ENCODE results near the gene PITHD1.
"Not testable (repeated sequence)": the region's sequence is repeated elsewhere in the genome, so short reads cannot be mapped to it uniquely, and the experiment has no call there.

PITHD1 gene

DNA sequence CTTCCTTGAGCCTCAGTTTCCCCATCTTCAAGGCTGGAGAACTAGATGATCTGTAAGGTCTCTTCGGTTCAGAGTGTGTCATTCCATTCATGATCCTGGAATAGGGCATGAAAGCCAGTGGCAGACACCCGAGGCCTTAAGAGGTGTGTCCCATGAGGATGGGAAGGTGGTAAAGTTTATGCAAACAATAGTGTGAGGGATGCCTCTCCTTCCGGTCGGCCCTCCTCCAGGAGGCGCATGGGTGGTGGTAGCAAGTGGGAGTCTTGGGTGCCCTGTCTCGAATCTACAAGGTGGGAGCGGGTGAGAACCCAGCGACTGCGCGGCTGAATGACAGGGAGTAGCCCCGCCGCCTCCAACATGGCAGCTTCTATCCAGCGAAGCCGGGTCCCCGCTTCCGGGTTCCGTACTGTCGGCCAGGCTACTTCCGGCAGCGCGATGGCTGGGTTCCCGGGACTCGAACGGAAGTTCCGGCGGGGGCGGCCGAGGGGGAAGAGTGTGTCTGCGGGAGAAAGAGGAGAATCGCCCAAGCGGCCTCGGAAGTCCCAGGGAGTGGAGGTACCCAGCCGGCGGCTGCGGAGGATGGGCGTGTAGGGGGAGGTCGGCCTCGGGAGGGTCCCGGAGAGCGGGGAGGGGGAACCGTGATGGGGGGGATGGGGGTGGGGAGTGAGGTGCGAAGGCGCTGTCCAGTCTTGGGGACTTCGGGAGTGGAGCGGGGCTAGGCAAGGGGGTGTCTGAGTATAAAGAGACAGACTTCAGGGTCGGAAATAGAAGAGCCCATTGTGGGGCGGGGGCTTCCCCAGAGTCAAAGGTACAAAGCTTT lies 12.7 kb downstream of the PITHD1 start, which contains the start of gene LYPLA2:
TSS of gene LYPLA2 (plus strand) at position 450 of the 820 bp plus-strand sequence. CDS start 1,538 bp downstream, outside the sequence.
- CTCF ChIA-PET: interaction anchor here (1.5 to 1.6 kb wide), 2 partner anchors 20 to 126 kb away, joined by 4 to 6 read pairs; no protein-coding TSS in a partner anchor

DNA sequence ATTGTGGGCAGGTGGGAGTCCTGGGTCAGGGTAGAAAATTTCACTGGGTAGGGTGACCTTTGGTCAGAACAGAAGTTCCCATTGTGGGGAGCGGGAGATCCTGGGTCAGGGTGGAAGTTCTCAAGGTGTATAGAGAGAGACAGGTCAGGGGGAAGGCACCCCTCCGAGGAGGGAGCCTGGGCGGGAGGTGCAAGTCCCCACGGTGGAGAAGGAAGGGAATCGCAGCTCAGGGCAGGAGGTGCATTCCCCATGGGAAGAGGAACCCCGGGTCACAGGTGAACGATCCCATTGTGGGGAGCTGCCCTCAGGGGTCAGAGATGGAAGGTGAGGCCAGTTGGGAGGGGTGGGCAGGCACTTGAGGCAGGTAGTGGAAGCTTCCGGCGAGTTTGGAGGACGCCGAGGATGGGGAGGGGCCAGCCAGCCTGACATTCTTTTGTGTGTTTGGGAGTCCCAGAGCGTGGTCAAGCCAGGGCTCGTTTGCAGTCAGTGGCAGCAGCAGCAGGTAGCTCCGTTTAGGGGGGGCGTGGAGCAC lies 13.4 kb downstream of the PITHD1 start:
- Mint-ChIP-seq H3K4me1 (peaks cover 33% of the 10 kb centered on the region), H3K27me3 (no peaks in the 10 kb centered on the region), H3K27ac (peak overlapping the region; percentile 91), H3K9me3 (no peaks in the 10 kb centered on the region), H3K4me3 (peak overlapping the region; percentile 86), H3K36me3 (peaks cover 26% of the 10 kb centered on the region)
- CTCF ChIA-PET: interaction anchor here (1.5 to 1.6 kb wide), 2 partner anchors 20 to 125 kb away, joined by 4 to 6 read pairs; no protein-coding TSS in a partner anchor
- DNase-seq: peak; percentile 63

More for the DNA sequence above, 12.7 kb downstream of the PITHD1 start, which contains the start of gene LYPLA2:
- peak within 1 kb of the TSS; percentile 91 for H3K27ac Mint-ChIP-seq
- peaks cover 31% of the 10 kb centered on the region for H3K36me3 Mint-ChIP-seq
- H3K4me3 Mint-ChIP-seq: peak within 1 kb of the TSS; percentile 86
- H3K9me3 Mint-ChIP-seq: no peaks in the 10 kb centered on the region
- DNase-seq: peak; percentile 93
- peaks cover 33% of the 10 kb centered on the region for H3K4me1 Mint-ChIP-seq
- no peaks in the 10 kb centered on the region for H3K27me3 Mint-ChIP-seq

DNA sequence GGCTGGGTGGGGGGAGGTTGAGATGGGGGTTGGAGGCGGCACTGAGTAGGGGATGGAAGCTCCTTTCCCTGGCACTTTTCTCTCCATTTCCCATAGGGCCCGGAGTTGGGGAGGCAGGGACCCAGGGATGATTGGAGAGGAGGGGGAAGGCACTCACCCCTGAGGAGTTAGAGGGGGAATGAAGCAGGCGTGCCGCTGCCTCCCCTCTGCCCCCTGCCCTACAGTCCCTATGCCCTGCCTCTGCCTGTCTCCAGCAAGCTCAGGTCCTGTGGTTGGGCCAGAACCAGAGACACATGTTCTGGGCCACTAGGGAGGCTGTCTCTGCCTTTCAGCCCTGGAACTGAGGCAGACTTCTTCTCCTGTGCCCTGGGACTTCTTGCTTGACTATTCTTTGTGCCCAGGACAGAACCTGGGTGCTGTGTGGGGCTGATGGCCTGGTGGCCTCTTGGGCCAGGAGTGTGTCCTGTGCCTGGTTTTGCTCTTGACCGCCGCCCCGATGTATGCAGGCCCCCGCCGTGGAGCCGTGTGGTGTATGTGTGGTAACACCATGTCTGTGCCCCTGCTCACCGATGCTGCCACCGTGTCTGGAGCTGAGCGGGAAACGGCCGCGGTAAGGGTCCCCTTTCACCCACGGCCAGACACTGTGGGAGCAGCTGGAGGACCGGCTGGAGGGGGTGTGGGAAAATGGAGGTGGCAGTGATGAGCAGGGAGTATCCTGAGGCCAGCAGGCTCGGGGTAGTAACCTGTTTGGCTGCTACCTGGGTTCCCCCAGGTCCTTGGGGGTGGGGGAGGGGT lies 14.1 kb downstream of the PITHD1 start:
- H3K9me3 Mint-ChIP-seq: no peaks in the 10 kb centered on the region
- peaks cover 33% of the 10 kb centered on the region for H3K4me1 Mint-ChIP-seq

DNA sequence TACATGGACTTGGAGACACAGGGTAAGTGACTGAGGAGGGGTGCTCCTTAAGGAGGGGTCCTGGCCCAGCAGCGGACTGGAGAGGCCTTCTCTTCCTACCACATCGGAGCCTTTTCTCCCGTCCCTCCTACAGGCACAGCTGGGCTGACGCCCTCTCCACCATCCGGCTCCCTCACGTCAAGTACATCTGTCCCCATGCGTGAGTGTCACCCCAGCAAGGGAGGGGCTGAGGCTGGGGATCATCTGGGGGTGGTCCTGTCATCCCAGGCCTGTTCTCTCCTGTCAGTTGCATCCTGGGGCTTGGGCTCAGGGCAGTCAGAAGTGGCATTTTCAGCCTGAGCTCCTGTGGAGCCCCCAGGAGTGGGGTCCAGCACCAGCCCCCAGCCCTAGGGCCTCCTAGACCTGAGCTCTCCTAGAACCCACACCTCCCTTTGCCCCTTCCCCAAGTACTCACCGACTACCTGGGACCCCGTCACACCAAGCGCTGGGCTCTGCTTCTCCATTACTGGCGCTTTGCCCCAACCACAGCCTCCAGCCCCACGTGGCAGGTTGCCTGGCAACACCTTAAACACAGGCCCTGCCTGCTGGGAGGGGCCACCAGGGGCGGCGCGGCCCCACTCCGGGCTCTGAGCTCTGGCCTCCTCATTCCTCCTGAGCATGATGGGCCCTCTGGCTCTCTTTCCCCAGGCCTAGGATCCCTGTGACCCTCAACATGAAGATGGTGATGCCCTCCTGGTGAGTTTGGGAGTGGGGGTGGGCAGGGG lies 15.0 kb downstream of the PITHD1 start:
- H3K9me3 Mint-ChIP-seq: no peaks in the 10 kb centered on the region
- no peak for DNase-seq
- peaks cover 33% of the 10 kb centered on the region for H3K4me1 Mint-ChIP-seq
- peaks cover 21% of the 10 kb centered on the region for H3K36me3 Mint-ChIP-seq
- CTCF ChIA-PET: interaction anchor here (1.9 kb wide), 1 partner anchor 21 kb away, joined by 5 read pairs; no protein-coding TSS in a partner anchor
- H3K4me3 Mint-ChIP-seq: no peak overlapping the region
- no peak overlapping the region for H3K27ac Mint-ChIP-seq
- H3K27me3 Mint-ChIP-seq: no peaks in the 10 kb centered on the region

More for the DNA sequence above, 14.1 kb downstream of the PITHD1 start:
- Mint-ChIP-seq H3K27ac (peak overlapping the region; percentile 49), H3K27me3 (no peaks in the 10 kb centered on the region), H3K4me3 (peak overlapping the region; percentile 86), H3K36me3 (peaks cover 25% of the 10 kb centered on the region)
- no peak for DNase-seq
- CTCF ChIA-PET: interaction anchor here (1.5 to 1.6 kb wide), 2 partner anchors 19 to 125 kb away, joined by 4 to 6 read pairs; no protein-coding TSS in a partner anchor

DNA sequence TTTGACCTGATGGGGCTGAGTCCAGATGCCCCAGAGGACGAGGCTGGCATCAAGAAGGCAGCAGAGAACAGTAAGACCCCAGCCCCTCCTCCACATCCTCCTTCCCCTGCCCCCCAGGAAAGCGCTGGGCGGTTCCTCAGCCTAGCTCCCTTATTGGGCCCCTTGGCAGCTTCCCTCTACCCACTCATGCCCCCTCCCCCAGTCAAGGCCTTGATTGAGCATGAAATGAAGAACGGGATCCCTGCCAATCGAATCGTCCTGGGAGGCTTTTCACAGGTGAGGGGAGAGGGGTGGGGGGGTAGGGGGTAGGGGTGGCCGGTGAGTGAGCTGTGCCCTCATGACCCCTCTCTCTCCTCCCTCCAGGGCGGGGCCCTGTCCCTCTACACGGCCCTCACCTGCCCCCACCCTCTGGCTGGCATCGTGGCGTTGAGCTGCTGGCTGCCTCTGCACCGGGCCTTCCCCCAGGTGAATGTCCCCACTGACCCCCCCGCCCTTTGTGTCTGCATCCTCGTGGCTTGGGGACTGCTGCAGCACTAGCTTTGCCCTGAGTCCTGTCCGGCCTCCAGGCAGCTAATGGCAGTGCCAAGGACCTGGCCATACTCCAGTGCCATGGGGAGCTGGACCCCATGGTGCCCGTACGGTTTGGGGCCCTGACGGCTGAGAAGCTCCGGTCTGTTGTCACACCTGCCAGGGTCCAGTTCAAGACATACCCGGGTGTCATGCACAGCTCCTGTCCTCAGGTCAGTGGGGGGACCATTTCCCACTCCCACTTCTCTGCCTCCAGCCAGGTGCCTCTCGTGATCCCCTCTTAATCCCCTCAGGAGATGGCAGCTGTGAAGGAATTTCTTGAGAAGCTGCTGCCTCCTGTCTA lies 15.9 kb downstream of the PITHD1 start:
- peak overlapping the region; percentile 65 for H3K27ac Mint-ChIP-seq
- CTCF ChIA-PET: interaction anchor here (1.9 kb wide), 1 partner anchor 22 kb away, joined by 5 read pairs; no protein-coding TSS in a partner anchor
- H3K4me1 Mint-ChIP-seq: peaks cover 40% of the 10 kb centered on the region
- no peaks in the 10 kb centered on the region for H3K9me3 Mint-ChIP-seq
- H3K27me3 Mint-ChIP-seq: no peaks in the 10 kb centered on the region
- no peak for DNase-seq
- no peak overlapping the region for H3K4me3 Mint-ChIP-seq
- H3K36me3 Mint-ChIP-seq: peaks cover 26% of the 10 kb centered on the region

DNA sequence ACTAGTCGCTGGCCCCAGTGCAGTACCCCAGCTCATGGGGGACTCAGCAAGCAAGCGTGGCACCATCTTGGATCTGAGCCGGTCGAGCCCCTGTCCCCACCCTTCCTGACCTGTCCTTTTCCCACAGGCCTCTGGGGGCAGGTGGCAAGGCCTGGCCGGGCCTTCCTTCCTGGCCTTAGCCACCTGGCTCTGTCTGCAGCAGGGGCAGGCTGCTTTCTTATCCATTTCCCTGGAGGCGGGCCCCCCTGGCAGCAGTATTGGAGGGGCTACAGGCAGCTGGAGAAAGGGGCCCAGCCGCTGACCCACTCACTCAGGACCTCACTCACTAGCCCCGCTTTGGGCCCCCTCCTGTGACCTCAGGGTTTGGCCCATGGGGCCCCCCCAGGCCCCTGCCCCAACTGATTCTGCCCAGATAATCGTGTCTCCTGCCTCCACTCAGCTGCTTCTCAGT lies 16.5 kb downstream of the PITHD1 start:
- Mint-ChIP-seq H3K4me1 (peaks cover 43% of the 10 kb centered on the region), H3K36me3 (peaks cover 26% of the 10 kb centered on the region), H3K27ac (peak overlapping the region; percentile 65)
- not testable (repeated sequence) for H3K4me3 Mint-ChIP-seq, H3K9me3 Mint-ChIP-seq, DNase-seq, H3K27me3 Mint-ChIP-seq
- CTCF ChIA-PET: interaction anchor here (1.9 kb wide), 1 partner anchor 23 kb away, joined by 5 read pairs; no protein-coding TSS in a partner anchor

DNA sequence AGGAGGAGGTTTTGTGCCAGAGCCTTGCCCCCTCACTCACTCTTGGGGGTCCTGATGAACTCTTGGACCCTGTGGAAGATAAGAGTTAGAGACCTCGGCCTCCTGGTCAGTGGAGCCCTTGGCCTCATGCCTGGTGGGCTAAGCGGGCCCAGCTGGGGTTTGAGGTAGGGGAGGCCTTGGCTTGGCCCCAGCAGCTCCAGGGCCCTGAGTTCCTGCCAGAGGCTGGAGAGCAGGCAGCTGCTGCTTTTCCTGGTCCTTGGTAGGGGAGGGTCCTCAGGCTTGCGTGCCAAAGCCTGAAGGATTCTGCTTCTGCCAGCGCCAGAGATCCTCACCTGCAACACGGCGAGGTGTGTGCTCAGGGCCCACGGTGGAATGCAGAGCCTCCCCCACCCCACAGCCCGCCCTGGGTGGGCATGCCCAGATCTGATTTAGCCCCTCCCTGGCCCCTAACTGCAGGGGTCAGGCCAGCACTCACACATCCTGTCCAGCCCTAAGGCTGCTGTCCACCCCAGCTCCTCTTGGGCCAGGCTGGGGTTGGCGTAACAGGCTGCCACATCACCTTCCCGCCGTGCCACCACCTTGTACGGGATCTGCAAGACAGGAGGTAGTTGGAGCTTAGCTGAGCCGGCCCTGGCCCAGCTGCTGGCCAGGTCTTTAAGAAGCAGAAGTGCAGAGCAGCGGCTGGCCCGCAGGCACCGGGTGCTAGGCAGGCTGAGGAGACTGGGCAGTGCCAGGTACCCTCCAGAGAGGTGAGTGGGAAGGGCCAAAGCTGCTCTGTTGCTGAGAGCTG lies 17.7 kb downstream of the PITHD1 start:
- Mint-ChIP-seq H3K4me1 (peaks cover 38% of the 10 kb centered on the region), H3K27ac (no peak overlapping the region), H3K27me3 (no peaks in the 10 kb centered on the region), H3K4me3 (no peak overlapping the region), H3K9me3 (no peaks in the 10 kb centered on the region), H3K36me3 (peaks cover 24% of the 10 kb centered on the region)
- CTCF ChIA-PET: interaction anchor here (2.9 kb wide), 1 partner anchor 15 kb away, joined by 8 read pairs; no protein-coding TSS in a partner anchor
- no peak for DNase-seq

DNA sequence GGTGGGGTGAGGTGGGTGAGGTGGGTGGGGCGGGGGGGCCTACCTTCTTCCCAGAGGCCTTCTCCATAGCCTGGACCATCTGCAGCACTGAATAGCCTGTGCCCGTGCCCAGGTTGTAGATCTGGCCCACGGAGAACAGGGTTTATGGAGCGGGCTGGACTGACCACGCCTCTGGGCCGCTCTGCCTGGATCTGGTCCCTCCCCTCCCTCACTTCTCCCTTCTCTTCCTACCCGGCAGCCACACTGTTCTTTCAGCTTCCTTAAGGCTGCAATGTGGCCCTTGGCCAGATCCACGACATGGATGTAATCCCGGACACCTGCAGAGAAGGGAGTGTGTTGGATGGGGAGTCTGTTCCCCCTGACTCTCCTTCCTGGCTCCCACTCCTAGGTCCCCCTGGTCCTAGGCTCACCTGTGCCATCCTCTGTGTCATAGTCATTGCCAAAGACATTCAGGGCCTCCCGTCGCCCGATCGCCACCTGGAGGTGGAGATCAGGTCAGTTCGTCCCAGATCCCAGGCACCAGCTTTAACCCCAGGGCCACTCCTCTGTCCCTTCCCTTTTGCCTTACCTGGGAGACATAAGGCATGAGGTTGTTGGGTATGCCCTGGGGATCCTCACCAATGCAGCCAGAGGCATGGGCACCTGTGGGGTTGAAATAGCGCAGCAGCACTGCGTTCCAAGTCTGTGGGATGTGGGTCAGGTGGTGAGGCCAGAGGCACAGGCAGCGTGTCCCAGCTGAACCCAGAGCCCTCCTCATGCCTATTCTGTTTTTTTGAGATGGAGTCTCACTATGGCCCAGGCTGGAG lies 18.5 kb downstream of the PITHD1 start:
- Mint-ChIP-seq H3K9me3 (no peaks in the 10 kb centered on the region), H3K4me3 (no peak overlapping the region), H3K27me3 (no peaks in the 10 kb centered on the region), H3K27ac (peak overlapping the region; percentile 45), H3K4me1 (peaks cover 35% of the 10 kb centered on the region), H3K36me3 (peaks cover 25% of the 10 kb centered on the region)
- CTCF ChIA-PET: interaction anchor here (1.6 to 2.9 kb wide), 4 partner anchors 10 to 25 kb away, joined by 3 to 15 read pairs (median 8); no protein-coding TSS in a partner anchor
- DNase-seq: no peak

DNA sequence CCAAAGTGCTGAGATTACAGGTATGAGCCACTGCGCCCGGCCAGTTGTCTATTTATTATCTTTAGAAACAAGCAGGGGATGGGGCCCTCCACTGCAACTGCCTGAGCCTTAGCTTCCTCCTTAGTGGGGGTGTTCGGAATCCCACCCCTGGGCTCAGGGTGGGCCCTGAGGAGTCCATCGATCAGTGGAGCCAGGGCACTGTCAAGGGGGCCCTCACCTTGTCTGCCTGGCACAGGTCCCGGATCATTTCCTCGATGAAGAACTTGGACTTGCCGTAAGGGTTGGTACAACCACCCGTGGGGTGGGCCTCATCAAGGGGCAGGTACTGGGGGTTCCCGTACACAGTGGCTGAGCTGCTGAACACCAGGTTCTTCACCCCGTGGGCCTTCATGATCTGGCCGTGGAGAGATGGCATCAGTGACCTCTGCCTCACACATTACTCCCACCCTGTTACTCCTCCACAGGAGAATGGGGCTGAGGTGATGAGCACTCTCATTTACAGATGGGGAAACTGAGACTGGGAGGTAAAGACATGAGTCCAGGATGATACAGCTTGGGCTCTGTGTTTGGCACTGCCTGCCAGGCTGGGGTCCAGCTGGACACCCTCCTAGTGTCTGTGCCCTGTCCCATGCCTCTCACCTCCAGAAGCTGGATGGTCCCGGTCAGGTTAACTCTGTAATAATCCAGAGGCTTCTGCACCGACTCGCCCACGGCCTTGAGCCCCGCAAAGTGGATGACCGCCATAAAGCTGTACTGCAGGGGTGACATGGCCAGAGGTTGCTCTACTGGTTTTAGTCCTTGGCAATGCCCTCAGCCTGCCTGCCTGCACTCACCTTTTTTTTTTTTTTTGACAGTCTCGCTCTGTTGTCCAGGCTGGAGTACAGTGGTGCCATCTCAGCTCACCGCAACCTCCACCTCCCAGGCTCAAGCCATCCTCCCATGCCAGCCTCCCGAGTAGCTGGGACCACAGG lies 19.5 kb downstream of the PITHD1 start:
- no peak for DNase-seq
- Mint-ChIP-seq H3K9me3 (no peaks in the 10 kb centered on the region), H3K36me3 (peaks cover 25% of the 10 kb centered on the region), H3K4me3 (no peak overlapping the region), H3K27ac (peak overlapping the region; percentile 24), H3K4me1 (peaks cover 30% of the 10 kb centered on the region), H3K27me3 (no peaks in the 10 kb centered on the region)
- CTCF ChIA-PET: interaction anchor here (0.6 to 2.9 kb wide), 6 partner anchors 9 to 105 kb away, joined by 3 to 15 read pairs (median 5); no protein-coding TSS in a partner anchor

DNA sequence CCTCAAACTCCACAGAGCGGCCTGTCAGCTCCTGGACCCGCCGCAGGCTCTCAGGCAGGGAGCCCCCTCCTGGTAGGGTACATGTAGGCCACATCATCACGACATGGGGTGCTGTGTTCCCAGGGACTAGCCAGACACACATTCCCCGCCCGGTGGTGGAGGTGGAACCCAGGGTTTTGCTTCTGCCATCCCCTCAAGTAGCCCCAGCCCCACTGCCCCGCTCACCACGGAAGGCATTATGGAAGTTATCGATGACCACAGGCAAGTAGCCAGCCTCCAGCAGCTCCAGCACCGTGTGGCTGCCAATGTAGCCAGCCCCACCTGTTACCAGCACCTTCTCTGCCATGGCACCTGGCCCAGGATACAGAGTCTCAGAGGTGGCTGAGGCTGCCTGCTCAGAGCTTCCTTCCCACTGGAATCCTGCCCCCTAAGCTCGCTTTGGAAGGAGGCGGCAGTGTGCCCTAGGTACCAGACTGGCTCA lies 20.5 kb downstream of the PITHD1 start:
- Mint-ChIP-seq H3K36me3 (peaks cover 28% of the 10 kb centered on the region), H3K4me1 (peaks cover 24% of the 10 kb centered on the region), H3K4me3 (peak overlapping the region; percentile 45), H3K27ac (peak overlapping the region; percentile 90), H3K27me3 (no peaks in the 10 kb centered on the region), H3K9me3 (no peaks in the 10 kb centered on the region)
- CTCF ChIA-PET: interaction anchor here (0.8 to 2.3 kb wide), 6 partner anchors 9 to 118 kb away, joined by 3 to 15 read pairs (median 6); no protein-coding TSS in a partner anchor
- no peak for DNase-seq
